GM21825 (cell line): ENCODE measurements around the gene EFEMP1.
"Not testable (repeated sequence)": the region's sequence is repeated elsewhere in the genome, so short reads cannot be mapped to it uniquely, and the experiment has no call there.

Experiments used
- ATAC-seq: cut with Tn5 transposase; IDR thresholded peaks from one replicate; pipeline ENCODE4 v1.9.1; 2021; ENCODE audit warnings: mild to moderate bottlenecking, moderate library complexity; ENCODE audit not compliant: unreplicated experiment

The EFEMP1 gene

DNA sequence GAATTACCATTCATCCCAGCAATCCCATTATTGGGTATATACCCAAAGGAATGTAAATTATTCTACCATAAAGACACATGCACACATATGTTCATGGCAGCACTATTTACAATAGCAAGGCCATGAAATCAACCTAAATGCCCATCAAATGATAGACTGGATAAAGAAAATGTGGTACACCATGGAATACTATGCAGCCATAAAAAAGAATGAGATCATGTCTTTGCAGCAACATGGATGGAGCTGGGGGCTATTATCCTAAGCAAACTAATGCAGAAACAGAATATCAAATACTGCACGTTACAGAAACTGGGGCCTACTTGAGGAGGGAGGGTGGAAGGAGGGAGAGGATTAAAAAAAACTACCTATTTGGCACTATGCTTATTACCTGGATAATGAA lies 85.5 kb downstream of the EFEMP1 start:
- ATAC-seq, result not testable (repeated sequence)

- no peak for ATAC-seq
Observed at GRCh38 chr2:55837073-55837472, 86.5 kb downstream of the EFEMP1 start.

GRCh38 chr2:55831671-55832410 lies 91.7 kb downstream of the EFEMP1 start:
- not testable (repeated sequence) for ATAC-seq

DNA sequence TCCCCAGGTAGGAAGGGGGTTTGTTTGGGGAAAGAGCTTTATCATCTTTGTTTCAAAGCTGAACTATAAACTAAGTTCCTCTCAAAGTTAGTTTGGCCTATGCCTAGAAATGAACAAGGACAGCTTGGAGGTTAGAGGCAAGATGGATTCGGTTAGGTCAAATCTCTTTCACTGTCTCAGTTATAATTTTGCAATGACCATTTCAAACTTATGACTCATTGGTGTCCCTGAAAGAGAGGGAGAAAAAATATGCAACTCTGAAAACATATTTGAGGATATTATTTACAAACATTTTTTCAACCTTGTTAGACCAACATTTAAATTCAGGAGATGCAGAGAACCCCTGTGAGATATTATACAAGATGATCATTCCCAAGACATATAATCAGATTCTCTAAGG lies 95.7 kb downstream of the EFEMP1 start:
- ATAC-seq, result no peak

GRCh38 chr2:55827428-55827827 lies 96.2 kb downstream of the EFEMP1 start:
- ATAC-seq, result not testable (repeated sequence)

GRCh38 chr2:55826246-55826645 lies 97.3 kb downstream of the EFEMP1 start:
- ATAC-seq, result no peak

DNA sequence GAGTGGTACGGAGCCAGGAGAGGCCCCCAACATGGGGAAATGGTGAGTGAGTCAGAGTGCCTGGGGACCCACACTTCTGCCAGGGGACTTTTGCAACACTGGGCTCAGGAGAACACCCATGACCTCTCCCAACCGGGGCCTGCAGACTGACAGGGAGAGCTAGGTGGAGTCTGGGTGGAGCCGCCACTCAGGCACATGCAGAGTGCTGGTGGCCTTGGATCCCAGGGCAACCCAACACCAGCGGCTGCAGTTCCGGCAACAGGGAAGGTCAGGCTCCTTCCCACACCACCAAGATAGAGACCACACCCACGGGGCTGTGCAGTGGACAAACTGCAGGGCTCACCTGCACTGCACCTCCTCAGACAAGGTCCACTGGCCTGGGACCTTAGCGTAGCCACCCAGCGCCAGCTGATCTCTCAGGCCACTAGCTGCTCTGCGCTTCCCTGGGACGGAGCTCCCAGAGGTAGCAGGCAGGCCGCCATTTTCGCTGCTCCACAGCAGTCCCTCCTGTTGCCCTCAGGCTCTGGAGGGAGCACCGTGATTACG lies 99.0 kb downstream of the EFEMP1 start:
- no peak for ATAC-seq
